HuH-7.5 (cell line): ENCODE measurements around the gene ALDH2.
"Not testable (repeated sequence)": the region's sequence is repeated elsewhere in the genome, so short reads cannot be mapped to it uniquely, and the experiment has no call there.

Source experiments
- DNase-seq: peaks from one replicate; pipeline ENCODE4 v3.0.0; 2011; ENCODE audit warnings: low spot score

ALDH2 gene

DNA sequence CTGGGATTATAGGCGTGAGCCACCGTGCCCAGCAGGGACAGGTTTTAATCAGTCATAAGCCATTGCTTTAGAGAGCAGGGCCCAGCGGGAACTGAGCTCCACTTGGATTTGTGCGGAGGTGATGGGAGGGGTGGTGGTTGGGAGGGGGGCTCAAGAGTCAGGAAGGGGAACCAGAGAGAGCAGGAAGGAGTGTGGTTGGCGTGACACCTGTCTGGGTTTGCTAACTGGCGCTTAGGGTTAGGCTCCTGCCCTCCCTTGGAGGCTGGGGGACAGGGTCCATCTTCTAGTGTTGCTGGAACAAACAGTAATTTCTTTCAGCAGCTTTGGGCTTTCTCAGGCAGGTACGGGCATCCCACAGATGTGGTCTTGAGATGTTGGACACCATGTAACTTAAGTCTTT is 7.5 kb upstream of the ALDH2 start:
- DNase-seq, result no peak

DNA sequence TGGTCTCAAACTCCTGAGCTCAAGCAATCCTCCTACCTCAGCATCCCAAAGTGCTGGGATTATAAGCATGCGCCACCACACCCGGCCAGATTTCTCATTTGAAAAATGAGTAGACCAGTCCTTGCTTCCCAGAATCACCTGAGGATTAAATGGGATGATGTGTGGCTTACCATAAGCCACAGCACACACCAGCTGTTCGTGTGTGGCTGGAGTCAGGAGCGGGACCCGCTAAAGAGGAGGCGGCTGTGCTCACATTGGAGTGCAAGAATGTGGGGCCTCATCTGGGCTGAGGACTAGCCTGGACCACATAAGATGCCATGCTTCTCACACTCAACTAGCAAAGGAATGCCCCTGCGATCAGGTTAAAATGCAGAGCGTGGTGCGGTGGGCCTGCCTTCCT is 6.7 kb upstream of the ALDH2 start:
- DNase-seq, result no peak

DNA sequence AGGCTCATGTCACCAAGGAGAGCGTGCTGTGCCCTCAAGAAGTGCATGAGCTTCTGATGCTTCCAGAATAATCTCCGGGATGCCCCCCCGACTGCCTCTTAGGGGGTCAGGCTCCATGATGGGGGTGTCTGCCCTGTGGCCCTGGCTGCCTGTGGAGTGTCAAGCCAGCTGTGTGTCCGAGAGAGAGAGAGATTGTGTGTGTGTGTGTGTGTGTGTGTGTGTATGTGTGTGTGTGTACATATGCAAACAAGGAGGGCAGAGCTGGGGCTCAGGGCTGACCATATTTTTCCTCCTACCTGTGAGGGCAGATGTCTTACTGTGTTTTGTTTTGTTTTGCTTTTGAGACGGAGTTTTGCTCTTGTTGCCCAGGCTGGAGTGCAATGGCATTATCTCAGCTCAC is 5.6 kb upstream of the ALDH2 start:
- DNase-seq, result no peak

DNA sequence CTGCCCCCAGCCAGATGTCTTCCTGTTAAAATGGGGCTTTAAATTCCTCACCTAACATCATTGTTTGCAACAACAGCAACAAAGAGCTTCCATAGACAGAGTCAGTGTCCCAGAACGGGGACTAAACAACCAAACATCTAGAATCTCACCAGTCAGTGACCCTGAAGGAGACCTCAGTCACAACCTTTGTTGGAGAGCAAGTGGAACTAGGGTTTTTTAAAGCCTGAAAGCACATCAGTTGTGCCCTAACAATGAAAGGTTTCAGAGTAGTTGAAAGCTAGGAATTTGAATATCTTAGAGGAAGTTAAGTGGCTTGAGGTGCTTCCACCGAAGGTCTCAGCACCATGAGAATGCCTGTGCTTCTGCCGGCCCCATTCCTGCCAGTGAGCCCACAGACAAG is 5.0 kb upstream of the ALDH2 start:
- no peak for DNase-seq

DNA sequence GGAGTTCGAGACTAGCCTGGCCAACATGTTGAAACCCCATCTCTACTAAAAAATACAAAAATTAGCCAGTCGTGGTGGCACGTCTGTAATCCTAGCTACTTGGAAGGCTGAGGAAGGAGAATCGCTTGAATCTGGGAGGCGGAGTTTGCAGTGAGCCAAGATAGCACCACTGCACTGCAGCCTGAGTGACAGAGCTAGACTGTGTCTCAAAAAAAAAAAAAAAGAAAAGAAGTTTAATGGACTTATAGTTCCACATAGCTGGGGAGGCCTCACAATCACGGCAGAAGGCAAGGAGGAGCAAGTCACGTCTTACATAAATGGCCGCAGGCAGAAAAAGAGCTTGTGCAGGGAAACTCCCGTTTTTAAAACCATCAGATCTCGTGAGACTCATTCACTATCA is 3.2 kb upstream of the ALDH2 start:
- DNase-seq, result not testable (repeated sequence)

DNA sequence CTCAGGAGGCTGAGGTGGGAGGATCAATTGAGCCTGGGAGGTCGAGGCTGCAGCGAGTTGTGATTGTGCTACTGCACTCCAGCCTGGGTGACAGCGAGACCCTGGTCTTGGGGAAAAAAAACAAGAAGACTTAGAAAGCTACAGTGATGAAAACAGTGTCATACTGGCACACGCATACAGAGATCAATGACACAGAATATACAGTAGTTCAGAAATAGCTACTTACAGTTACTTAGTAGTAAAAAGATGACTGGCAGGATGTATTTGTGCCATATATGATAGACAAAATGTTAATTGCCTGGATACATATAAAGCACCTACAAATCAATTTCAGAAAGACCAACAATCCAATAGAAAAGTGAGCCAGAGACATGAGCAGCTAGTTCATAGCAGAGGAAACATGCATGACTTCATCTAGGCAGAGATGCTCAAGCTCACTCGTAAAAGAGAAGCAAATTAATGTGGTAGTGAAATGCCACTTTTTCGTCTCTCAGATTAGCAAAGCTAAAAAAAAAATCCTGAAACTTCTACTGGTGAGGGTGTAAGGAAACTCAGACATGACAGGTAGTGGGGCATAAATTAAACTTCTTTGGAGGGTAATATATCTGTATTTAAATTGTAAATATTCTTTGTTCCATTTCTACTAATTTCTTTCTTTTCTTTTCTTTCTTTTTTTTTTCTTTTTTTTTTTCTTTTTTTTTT is 2.5 kb upstream of the ALDH2 start:
- no peak for DNase-seq

DNA sequence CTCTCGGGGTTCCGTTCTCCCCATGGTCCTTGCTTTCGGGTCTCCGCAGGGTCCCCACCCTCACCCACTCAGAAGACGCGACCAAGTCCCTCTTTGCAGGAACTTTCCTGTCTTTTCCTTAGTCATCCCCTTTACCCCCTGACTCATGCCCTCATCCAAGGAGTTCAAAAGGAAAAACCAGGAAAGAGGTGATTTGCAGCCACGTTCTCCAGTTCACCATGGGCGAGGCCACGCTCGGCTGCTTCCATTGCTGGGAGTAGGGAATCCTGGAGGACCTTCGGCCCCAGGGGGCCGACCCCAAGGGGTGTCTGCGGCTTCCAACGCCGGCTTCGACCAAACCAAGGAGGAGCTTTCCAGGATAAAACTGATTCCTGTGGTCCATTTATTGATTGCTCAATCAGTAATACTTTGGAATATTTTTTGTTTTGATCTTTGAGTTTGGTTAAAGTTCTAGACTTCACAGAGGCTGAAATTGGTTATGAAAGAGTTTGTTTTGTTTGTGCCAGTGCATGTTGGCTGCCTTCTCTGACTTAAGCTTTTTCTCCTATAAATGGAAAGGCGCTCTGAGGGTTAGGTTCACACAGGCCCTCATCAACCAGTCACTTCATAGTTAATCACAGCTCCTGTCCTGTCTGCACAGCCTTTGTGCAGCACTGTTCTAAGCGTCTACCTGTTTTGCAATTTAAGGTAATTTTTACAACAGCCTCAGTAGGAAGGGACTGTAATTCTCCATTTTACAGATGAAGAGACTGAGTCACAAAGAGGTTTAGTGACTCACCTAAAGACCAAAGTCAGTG is 827 bp downstream of the ALDH2 start:
- peak; percentile 44 for DNase-seq

DNA sequence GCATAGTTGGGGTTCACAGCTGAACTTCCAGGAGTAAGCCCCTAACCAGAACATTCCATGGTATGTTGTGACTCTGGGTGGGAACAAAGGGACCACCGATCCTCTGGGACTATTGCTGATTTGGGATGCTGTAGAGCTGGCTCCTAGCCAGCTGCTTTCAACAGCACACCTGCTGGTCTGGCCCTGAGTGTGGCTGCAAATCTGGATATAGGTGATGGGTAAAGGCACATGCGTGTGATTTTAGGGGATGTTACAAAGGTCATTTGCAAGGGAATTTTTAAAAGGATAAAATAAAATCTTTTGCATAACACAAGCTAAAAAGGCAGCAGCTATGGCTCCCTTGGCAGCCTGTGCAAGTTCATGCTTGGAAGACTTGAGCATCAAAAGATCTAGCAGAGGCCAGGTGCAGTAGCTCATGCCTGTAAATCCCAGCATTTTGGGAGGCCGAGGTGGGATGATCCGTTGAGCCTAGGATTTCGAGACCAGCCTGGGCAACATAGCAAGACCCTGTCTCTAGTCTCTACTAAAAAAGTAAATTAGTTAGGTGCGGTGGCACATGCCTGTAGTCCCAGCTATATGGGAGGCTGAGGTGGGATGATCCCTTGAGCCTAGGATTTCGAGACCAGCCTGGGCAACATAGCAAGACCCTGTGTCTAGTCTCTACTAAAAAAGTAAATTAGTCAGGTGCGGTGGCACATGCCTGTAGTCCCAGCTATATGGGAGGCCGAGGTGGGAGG is 1.6 kb downstream of the ALDH2 start:
- DNase-seq, result no peak

DNA sequence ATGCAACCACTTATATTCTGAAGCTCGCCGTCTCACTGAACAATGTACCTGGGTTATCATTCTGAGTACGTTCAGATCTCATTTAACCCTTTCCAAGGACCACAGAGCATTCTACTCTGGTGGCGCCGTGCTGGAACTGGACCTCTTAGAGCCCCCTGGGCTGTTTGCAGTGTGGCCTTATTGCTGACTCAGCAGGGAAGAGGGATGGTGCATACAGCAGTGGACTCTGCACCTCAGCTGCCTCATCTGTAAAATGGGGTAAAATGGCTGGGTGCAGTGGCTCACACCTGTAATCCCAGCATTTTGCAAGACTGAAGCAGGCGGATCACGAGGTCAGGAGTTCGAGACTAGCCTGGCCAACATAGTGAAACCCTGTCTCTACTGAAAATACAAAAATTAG is 2.9 kb downstream of the ALDH2 start:
- DNase-seq, result no peak

DNA sequence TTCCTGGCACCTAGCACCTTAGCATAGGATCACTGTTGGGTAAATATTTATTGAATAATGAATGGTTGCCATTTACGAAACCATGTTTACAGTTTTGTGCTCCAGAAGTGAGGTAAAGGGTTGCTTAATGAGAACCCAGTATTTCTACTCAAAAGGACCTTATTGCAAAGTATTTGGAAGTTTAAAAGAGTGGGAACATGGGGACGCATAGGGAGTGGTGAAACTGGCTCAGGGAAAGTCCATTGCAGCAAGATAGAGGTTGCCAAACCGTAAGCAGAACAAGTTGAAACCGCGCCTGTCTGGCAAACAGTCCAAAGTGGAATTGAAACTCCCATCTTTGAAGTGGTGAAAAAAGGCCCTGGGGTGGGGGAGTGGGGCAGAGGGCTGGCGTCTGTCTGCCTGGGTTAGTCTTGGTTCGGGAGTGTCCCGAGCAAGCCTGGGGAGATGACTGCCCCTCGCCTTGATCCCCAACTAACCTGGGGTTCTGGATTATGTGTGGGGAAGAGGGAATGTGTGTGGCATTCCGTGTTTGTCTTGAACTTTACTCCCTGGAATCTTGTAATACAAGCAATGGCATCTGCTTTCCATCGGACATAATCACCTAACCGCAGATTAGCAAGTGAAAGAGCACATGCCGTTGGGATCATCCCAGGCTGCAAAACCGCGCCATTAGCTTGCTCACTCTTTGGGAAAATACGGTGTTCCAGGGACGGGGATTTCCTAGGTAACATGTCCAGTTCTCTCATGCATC is 7.2 kb downstream of the ALDH2 start:
- DNase-seq, result no peak

DNA sequence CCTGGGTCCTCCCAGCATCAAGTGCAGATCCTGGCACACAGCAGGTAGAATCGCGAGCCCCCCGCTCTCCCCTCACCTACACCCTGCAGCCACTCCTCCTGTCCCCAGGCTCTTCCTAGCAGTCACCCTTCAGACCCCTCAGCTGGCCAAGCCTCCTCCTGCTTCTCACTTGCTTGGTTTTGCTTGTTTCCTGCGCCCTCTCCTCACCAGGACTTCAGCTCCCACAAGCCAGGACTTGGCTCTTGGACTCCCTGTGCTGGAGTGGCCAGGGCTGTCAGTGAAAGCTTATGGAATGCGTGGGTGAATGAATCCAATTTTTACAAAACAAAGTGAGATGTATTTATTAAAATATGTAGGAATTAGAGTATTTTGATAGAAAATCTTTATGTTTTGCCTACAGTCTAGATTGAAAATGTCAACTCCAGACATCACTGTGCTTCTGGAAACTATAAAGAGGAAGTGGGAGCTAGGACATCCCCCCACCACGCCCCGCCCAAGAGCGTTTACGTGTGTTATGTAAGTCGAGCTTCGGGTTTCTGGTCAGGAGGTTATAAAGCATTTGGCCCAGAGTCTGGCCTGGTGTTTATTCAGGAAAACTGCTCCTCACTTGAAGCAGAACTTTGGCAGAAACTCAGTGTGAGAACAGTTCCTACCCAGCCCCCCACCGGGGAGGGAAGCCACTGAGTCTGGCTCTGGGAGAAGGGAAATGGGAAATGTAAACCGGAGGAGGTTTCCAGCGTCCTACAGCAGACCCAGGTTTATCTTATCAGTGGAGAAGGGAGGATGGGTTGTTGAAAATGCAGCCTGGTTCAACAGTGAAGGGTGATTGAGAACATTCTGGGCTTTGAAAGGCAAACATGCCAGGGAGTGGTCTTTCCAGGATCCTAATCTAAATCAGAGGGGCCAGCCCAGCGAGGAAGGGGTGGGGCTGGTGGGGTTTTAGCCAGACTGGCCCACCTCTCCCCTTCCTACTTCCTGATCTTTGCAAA is 8.8 kb downstream of the ALDH2 start:
- DNase-seq, result peak; percentile 57

DNA sequence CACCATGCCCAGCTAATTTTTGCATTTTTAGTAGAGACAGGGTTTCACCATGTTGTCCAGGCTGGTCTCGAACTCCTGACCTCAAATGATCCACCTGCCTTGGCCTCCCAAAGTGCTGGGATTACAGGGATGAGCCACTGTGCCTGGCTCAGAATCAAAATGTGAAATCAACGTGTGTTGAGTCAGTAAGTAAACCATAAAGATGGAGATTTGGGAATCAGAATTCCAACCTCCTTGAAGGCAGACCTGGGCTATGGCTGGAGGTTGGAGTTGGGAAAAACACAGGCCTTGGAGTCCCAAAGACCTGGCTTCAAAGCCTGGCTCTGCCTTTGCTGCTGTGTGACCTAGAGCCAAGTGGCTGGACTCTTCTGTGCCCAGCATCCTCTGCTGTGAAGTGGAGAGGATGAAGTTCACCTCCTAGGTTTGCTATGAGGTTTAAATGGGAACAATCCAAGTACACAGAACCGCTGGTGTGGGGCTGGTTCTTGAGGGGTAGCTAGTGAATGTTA is 10.2 kb downstream of the ALDH2 start:
- DNase-seq, result no peak

DNA sequence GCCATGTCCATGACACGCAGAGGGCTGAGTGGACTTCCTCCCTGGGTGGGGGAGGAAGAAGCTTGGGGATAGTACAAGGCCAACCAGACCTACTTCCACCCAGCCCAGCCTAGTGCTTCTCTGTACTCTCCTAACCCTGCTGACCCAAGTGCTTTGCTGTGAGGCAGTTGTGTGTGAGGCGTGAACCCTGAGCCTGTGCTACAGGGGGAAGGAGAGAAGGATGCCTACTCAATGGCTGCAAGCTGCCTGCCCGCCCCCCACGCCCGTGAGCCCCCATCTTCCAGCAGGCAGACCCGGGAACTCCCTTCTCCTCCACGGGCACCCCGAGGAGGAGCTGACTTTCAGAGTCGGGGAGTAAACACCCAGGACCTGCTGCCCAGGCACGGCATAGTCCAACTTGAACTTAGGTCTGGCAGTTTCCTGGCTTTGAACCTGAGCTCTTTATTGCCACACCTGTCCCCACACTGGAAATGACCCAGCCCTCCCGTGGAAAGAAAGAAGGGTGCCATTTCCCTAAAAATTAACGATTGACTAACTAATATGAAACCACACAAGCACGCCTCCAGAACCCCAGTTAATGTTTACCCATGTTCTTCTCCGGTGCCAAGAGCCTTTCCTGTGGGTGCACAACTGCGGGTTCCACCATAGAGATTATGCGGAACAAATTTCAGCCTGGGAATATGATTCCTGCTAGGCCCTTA is 10.8 kb downstream of the ALDH2 start:
- no peak for DNase-seq

DNA sequence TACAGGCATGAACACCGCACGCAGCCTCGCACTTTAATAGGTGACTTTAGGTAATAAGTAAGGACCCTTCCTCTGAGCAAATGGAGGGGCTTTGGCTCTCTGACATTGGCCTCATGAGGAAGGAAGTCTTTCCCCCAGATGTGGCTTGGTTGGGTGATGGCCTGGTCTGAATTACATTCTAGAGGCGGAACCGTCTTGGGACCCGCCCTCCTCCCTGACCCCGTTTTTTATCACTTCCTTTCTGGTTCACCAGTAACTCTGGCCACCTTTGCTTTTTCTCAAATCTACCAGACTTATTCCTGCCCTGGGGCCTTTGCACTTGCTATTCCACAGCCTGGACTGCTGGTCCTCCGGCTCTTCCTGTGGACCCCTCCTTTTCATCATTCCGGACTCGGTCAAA is 13.4 kb downstream of the ALDH2 start:
- DNase-seq, result no peak

DNA sequence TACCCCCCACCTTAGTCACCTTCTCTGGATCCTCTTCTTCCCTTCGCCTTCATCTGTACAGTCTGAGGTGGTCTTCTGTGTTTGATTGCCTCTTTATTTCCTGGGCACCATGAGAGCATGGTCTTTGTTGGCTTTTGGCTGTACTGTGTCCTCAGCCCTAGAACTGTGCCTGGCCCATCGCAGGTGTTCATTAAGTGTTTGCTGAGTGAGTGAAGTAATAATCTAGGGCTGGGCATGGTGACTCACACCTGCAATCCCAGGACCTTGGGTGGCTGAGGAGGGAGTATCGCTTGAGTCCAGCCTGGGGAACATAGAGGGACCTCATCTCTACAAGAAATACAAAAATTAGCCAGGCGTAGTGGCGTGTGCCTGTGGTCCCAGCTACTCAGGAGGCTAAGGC is 13.9 kb downstream of the ALDH2 start:
- no peak for DNase-seq

DNA sequence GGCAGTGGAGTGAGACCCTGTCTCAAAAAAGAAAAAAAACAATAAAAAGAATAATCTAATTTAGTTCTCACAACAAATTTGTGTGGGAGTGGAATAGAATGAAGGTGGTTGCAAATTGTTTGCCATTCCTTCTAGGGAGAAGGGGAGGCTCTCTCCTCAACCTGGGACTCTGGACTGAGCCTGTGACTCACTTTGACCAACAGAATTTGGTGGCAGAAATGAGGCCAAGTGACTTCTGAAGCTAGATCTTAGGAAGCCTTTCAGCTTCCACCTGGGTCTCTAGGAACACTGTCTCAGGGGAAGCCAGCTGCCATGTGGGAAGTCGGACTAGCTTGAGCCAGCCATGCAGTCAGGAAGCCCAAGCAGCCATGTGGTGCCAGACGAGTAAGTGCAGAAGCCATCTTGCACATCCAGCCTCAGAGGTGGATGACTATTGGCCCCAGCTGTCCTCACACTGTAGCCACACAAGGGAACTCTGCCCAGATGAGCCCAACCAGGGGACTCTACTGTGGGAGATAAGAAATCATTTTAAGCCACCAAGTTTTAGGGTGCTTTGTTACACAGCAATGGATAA is 14.4 kb downstream of the ALDH2 start:
- no peak for DNase-seq

DNA sequence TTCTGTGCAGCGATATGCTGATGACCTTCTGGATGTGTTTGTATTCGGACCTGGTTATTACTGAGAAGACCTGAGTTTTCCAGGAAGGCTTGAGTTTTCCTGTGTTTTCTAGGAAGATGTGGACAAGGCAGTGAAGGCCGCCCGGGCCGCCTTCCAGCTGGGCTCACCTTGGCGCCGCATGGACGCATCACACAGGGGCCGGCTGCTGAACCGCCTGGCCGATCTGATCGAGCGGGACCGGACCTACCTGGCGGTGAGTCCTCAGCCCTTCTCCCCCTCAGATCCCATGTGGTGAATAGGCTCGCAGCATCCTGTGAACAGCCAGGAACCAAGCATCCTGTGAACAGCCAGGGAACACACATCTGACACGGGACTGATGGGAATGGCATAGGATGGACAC is 16.3 kb downstream of the ALDH2 start:
- no peak for DNase-seq

DNA sequence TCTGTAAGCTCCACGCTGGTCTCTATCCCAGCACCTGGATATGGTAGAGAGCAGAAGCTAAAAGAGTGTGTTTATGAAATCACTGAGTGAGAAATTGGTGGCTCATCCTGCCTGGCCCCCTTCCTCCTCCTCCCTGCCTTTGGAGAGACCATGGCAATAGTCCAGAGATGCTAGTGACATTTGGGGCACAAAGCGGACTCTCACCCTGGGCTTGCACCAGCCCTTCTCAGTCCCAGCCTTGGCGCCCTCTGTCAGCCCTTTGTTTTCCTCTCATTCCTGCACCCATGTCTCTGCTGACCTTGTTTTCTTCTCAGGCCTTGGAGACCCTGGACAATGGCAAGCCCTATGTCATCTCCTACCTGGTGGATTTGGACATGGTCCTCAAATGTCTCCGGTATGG is 18.2 kb downstream of the ALDH2 start:
- DNase-seq, result no peak

DNA sequence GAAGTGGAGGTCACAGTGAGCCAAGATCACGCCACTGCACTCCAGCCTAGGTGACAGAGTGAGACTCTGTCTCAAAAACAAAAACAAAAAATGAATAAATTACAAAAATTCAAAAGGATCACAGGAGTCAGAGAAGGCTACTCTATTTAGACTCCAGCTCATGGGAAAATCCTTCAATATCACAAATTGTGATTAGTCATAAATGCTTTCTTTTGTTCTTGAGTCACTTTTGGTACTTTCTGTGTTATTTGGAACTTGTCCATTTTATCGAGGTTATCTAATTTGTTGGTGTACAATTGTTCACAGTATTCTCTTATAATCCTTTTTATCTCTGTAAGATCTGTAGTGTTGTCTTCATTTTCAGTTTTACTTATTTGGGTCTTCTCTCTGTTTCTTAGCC is 18.9 kb downstream of the ALDH2 start:
- DNase-seq, result no peak

DNA sequence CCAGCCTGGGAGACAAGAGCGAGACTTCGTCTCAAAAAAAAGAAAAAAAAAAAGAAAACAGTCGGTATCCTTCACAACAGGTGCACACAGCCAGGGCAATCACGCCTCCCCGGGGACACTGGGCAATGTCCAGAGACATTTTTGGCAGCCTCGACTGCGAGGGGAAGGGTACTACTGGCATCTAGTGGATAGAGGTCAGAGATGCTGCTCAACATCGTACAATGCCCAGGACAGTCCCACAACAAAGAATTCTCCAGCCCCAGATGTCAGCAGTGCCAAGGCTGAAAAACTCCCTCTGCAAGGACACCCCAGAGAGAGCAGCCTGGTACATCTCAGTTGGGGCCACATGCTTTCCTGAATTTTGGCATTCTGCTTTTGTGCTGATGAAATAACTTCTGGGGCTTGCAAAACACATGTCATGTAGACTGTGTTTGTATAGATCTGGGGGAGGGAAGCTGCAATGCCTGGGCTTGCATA is 21.5 kb downstream of the ALDH2 start:
- DNase-seq, result peak; percentile 57
